GM21390 (cell line): ENCODE data around the gene PPP2R5B.

Source experiments
- ATAC-seq: cut with Tn5 transposase; IDR thresholded peaks from one replicate; pipeline ENCODE4 v1.9.1; 2021; ENCODE audit not compliant: unreplicated experiment

PPP2R5B gene

DNA sequence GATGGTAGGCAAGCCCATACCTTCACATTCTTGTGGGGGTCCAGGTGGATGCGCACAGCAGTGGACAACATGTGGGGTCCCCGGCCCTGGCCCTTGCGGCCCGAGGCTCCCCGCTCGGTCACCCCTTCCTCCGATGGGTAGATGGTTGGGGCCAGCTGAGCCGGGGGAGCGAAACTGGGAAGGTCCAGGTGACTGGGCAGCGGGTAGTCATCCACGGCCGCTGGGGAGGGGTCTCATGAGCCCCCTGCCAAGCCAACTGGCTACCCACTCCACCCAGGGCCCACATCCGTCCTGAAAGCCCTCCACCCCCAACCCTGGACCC is 18.2 kb upstream of the PPP2R5B start:
- no peak for ATAC-seq

- no peak for ATAC-seq
Observed at GRCh38 chr11:64908766-64909165, 15.7 kb upstream of the PPP2R5B start.

- ATAC-seq = no peak
Observed at GRCh38 chr11:64909653-64910343, 14.7 kb upstream of the PPP2R5B start.

DNA sequence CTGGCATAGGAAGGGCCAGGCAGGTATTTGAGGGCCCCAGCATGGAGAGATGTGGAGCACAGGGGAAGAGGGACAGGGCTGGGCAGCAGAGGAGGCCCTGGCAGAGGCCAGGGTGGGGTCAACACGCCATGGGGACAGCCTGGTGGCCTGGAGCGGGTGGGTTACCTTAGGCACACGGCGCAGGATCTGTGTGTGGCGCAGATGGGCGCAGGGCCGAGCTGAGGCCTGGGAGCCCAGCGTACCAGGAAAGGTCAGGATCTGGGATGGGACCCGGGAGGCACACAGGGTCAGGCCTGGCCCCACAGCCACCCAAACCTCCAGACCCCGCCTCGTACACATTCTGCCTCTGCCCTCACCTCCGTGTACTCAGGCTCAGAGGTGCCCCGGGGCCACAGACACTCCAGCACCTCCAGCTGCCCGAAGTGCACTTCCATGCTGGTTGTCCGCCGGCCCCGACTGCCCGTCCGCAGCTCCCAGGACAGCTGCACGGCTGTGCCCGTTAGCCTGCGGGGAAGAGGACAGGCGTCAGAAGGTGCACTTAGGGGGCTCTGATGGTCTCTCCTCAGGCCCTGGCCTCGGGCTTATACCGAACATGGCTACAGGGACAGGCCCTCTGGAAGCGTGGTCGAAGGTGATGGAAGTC is 13.9 kb upstream of the PPP2R5B start:
- no peak for ATAC-seq

GRCh38 chr11:64911142-64911541 is 13.3 kb upstream of the PPP2R5B start:
- no peak for ATAC-seq

- ATAC-seq = no peak
Observed at GRCh38 chr11:64911689-64912088, 12.8 kb upstream of the PPP2R5B start.

- ATAC-seq = no peak
Observed at GRCh38 chr11:64913171-64913727, 11.2 kb upstream of the PPP2R5B start.

DNA sequence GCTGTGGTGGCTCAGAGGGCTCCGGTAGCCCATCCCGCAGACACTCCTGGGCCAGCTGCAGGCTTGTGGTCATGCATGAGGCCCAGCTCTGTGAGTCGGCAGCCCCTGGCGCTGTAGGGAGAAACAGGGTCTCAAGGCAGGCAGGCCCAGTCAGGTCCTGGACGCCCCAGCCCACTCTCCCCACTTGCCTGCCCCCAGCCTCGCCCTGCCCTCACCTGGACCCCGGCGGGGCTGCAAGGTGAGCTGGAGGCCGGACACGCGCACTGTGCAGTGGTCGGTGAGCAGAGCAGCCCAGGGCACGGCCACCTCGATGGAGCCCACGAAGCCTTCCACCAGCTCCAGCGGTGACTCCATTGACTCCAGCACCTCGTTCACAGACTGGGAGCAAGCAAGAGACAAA is 10.4 kb upstream of the PPP2R5B start:
- ATAC-seq = no peak

DNA sequence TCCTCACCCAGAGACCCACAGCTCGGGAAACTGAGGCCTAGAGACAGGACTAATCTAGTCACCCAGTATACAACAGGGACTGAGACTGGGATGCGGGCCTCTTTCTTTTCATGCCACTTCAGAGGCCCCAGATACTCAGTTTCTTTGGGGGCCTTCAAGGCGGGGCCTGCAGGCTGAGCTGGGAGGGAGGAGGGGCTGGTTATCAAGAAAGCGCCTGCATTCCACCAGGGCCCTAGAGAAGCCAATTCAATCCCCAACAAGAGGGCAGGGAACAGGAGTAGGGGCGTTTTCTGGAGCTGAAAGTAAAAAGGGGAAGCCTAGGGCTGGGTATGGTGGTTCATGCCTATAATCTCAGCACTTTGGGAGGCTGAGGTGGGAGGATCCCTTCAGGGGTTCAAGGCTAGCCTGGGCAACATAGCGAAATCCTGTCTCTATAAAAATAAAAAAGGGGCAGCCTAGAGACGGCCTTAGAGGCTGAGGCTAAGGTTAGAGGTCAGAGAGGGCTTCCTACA is 9.1 kb upstream of the PPP2R5B start:
- ATAC-seq = no peak

- no peak for ATAC-seq
Observed at GRCh38 chr11:64916040-64916774, 8.3 kb upstream of the PPP2R5B start.

GRCh38 chr11:64916775-64917662 is 7.5 kb upstream of the PPP2R5B start, which contains the start of gene ATG2A:
TSS of gene ATG2A (minus strand) at chr11:64917209. CDS start at chr11:64917135, 74 bp downstream.
- ATAC-seq = peak; percentile 95

GRCh38 chr11:64917663-64917995 is 6.9 kb upstream of the PPP2R5B start:
- ATAC-seq = no peak

DNA sequence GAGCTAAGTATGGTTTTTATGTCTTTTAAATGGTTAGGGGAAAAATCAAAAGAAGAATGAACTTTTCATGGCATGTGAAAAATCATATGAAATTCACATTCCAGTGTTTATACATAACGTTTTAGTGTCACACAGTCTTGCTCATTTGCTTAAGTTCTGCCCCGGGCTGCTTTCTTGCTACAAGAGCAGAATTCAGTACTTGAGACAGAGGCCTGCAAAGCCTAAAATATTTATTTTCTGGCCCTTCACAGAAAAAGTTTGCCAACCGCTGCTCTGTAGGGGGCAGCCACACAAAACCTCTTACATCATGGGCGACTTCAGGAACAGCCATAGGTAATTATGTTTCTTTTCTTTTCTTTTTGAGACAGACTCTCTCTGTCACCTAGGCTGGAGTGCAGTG is 6.5 kb upstream of the PPP2R5B start:
- no peak for ATAC-seq

DNA sequence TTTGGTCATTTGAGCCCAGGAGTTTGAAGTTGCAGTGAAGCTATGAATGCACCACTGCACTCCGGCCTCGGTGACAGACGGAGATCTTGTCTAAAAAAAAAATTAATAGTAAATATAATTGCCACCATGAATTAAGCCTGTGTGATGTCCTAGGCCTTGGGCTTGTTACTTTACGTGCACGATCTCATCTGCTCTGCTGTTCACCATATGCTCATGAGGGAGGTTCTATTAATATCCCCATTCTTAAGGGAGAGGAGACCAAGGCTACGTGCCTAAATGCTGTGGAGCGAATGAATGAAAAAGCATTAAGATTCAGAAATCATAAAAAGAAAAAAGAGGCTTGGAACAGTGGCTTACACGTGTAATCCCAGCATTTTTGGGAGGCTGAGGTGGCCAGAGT is 4.9 kb upstream of the PPP2R5B start:
- ATAC-seq = no peak

GRCh38 chr11:64920124-64920523 is 4.4 kb upstream of the PPP2R5B start:
- no peak for ATAC-seq

GRCh38 chr11:64921384-64921783 is 3.1 kb upstream of the PPP2R5B start:
- ATAC-seq = no peak

GRCh38 chr11:64923151-64923661 is 1.3 kb upstream of the PPP2R5B start:
- ATAC-seq = no peak

DNA sequence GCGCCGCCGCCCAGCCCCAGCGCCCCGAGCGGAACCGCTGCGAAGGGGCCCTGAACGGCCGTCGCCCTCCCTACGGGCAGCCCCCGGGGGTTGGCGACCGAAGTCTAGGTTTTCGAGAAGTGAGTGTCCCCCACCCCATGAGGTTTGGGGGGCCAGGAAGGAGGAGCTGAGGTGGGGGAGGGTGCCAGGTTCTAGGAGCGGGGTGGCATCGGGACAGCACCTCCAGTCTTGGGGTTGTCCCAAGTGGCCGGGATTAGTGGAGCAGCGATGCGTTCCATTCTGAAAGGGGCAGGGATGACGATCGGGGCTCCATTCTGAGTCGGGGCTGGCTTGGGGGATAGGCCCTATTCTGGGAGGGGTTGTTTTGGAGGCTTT is 408 bp downstream of the PPP2R5B start:
- ATAC-seq = peak; percentile 10

DNA sequence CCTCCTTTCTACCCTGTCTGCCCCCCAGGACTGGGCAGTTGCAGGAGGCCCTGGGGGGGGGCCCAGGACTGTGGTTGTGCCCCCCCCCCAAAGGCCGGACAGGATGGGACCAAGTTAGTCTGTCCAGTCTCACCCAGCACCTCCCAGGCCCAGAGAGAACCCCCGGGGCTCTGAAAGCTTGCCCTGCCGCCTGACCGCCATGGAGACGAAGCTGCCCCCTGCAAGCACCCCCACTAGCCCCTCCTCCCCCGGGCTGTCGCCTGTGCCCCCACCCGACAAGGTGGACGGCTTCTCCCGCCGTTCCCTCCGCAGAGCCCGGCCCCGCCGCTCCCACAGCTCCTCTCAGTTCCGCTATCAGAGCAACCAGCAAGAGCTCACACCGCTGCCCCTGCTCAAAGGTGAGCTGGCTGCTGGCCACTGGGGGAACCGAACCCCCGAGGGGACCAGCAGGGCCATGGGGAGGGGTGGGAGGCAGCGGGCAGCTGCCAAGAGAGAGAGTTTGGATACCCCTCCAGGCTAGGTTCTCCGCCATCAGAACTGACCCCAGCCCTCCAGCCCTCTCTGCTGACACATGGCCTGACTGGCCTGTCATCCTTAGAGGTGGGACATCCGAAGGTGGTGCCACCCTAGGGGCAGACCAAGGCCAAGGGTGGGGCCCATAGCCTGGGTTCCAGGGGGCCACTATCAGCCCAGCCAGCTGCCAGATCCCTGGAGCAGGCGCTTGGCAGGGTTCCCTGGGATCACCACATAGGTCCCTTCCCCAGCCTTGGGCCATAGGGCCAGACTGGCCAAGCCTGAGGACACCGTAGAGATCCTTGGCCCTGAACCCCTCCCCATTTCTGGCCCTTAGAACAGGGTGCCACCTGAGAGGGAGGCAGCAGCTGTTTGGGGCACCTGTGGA is 1.3 kb downstream of the PPP2R5B start:
- no peak for ATAC-seq

DNA sequence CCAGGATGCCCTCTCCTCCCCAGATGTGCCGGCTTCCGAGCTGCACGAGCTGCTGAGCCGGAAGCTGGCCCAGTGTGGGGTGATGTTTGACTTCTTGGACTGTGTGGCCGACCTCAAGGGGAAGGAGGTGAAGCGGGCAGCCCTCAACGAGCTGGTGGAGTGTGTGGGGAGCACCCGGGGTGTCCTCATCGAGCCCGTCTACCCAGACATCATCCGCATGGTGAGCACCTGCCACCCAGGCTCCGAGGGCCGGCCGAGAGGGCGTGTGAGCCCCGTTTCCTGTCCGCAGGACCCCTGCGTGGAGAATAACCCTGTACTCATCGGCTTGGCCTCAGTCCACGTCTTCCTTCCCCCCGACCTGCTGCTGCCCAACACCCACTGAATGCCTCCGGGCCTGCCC is 2.2 kb downstream of the PPP2R5B start:
- ATAC-seq = no peak
